ENCODE data around the gene TGM3.

TGM3 gene

GRCh38 chr20:2302384-2303060, 6.7 kb downstream of the TGM3 start:
- no peaks in the 10 kb centered on the region for H3K36me3 ChIP-seq (ENCODE audit: insufficient read depth, low read length)
- H3K4me2 ChIP-seq (ENCODE audit: low read length), result no peak overlapping the region
- H3K27me3 ChIP-seq (ENCODE audit: insufficient read depth, low read length), result peaks cover 5% of the 10 kb centered on the region
- H3K9ac ChIP-seq (ENCODE audit: low read length), result no peak overlapping the region
- TF ChIP-seq CTCF (IDR thresholded peaks at IDR 0.05; ENCODE audit: low read length) (no peak), EZH2 (IDR thresholded peaks at IDR 0.05; ENCODE audit: borderline replicate concordance, low read length) (no peak)
- no peaks in the 10 kb centered on the region for H3K9me3 ChIP-seq (ENCODE audit: low read length)
- H3K4me1 ChIP-seq (ENCODE audit: insufficient read depth, low read length, severe bottlenecking), result peaks cover 20% of the 10 kb centered on the region
- H3K27ac ChIP-seq (ENCODE audit: low read depth, low read length, poor library complexity, severe bottlenecking), result no peak overlapping the region
- no peaks in the 10 kb centered on the region for H3F3A ChIP-seq (ENCODE audit: insufficient read depth, low read length)
- no peaks in the 10 kb centered on the region for H4K20me1 ChIP-seq (ENCODE audit: insufficient read depth, low read length)
- H2AFZ ChIP-seq (ENCODE audit: low read length), result no peak overlapping the region
- H3K79me2 ChIP-seq (ENCODE audit: insufficient read depth, low read length), result no peaks in the 10 kb centered on the region
- no peaks in the 10 kb centered on the region for H3K9me2 ChIP-seq (ENCODE audit: low read depth, low read length)
- H3K4me3 ChIP-seq (ENCODE audit: low read depth, low read length, poor library complexity, severe bottlenecking), result no peak overlapping the region

GRCh38 chr20:2303673-2304072, 7.9 kb downstream of the TGM3 start:
- H3K79me2 ChIP-seq (ENCODE audit: insufficient read depth, low read length), result no peaks in the 10 kb centered on the region
- H3K27me3 ChIP-seq (ENCODE audit: insufficient read depth, low read length), result peaks cover 5% of the 10 kb centered on the region; the same call in 1 of the 2 replicates
- H3K36me3 ChIP-seq (ENCODE audit: insufficient read depth, low read length), result no peaks in the 10 kb centered on the region
- H3K27ac ChIP-seq (ENCODE audit: low read depth, low read length, poor library complexity, severe bottlenecking), result no peak overlapping the region
- no peaks in the 10 kb centered on the region for H3F3A ChIP-seq (ENCODE audit: insufficient read depth, low read length)
- no peak overlapping the region for H2AFZ ChIP-seq (ENCODE audit: low read length)
- H3K4me3 ChIP-seq (ENCODE audit: low read depth, low read length, poor library complexity, severe bottlenecking), result no peak overlapping the region
- H3K4me1 ChIP-seq (ENCODE audit: insufficient read depth, low read length, severe bottlenecking), result peaks cover 20% of the 10 kb centered on the region
- no peak overlapping the region for H3K4me2 ChIP-seq (ENCODE audit: low read length)
- no peaks in the 10 kb centered on the region for H4K20me1 ChIP-seq (ENCODE audit: insufficient read depth, low read length)
- H3K9ac ChIP-seq (ENCODE audit: low read length), result no peak overlapping the region
- TF ChIP-seq EZH2 (IDR thresholded peaks at IDR 0.05; ENCODE audit: borderline replicate concordance, low read length), result no peak
- no peak for TF ChIP-seq CTCF (IDR thresholded peaks at IDR 0.05; ENCODE audit: low read length)
- no peaks in the 10 kb centered on the region for H3K9me3 ChIP-seq (ENCODE audit: low read length)
- no peaks in the 10 kb centered on the region for H3K9me2 ChIP-seq (ENCODE audit: low read depth, low read length)

- Histone ChIP-seq H3K4me2 (ENCODE audit: low read length) (no peak overlapping the region), H3K4me3 (ENCODE audit: low read depth, low read length, poor library complexity, severe bottlenecking) (no peak overlapping the region), H3K9ac (ENCODE audit: low read length) (no peak overlapping the region), H3K27ac (ENCODE audit: low read depth, low read length, poor library complexity, severe bottlenecking) (no peak overlapping the region), H2AFZ (ENCODE audit: low read length) (no peak overlapping the region), H3K27me3 (ENCODE audit: insufficient read depth, low read length) (peaks cover 5% of the 10 kb centered on the region; the same call in 1 of the 2 replicates), H3K36me3 (ENCODE audit: insufficient read depth, low read length) (no peaks in the 10 kb centered on the region), H3K4me1 (ENCODE audit: insufficient read depth, low read length, severe bottlenecking) (peaks cover 20% of the 10 kb centered on the region), H3K9me3 (ENCODE audit: low read length) (no peaks in the 10 kb centered on the region), H3F3A (ENCODE audit: insufficient read depth, low read length) (no peaks in the 10 kb centered on the region), H3K9me2 (ENCODE audit: low read depth, low read length) (no peaks in the 10 kb centered on the region), H4K20me1 (ENCODE audit: insufficient read depth, low read length) (no peaks in the 10 kb centered on the region), H3K79me2 (ENCODE audit: insufficient read depth, low read length) (no peaks in the 10 kb centered on the region)
- TF ChIP-seq CTCF (IDR thresholded peaks at IDR 0.05; ENCODE audit: low read length) (no peak), EZH2 (IDR thresholded peaks at IDR 0.05; ENCODE audit: borderline replicate concordance, low read length) (no peak)
Observed at GRCh38 chr20:2304180-2304579, 8.4 kb downstream of the TGM3 start.
